Effector memory CD4-positive, alpha-beta T cell (primary cell): Measurements from ENCODE around the gene FSTL4.

ENCODE experiments used
- DNase-seq, 3 donors: peaks; one replicate each; pipeline ENCODE4 v3.0.0-alpha.2; 2020
- H3K27ac ChIP-seq: 2 replicates; pipeline ENCODE4 v1.7.0; 2013; ENCODE audit warnings: mild to moderate bottlenecking, low read length, moderate library complexity; ENCODE audit not compliant: insufficient read depth, poor library complexity, severe bottlenecking
- H3K27me3 ChIP-seq: replicated peaks from 2 replicates; pipeline ENCODE4 v1.7.0; 2013; ENCODE audit warnings: mild to moderate bottlenecking, low read length; ENCODE audit not compliant: insufficient read depth, control insufficient read depth, poor library complexity, severe bottlenecking
- H3K36me3 ChIP-seq: 2 replicates; pipeline ENCODE4 v1.7.0; 2013; ENCODE audit warnings: mild to moderate bottlenecking, low read length, moderate library complexity; ENCODE audit not compliant: control insufficient read depth, insufficient read depth
- H3K4me1 ChIP-seq: 2 replicates; pipeline ENCODE4 v1.7.0; 2013; ENCODE audit warnings: low read length, mild to moderate bottlenecking; ENCODE audit not compliant: control insufficient read depth, insufficient read depth, poor library complexity, severe bottlenecking
- H3K4me3 ChIP-seq: 2 replicates; pipeline ENCODE4 v1.7.0; 2013; ENCODE audit warnings: low read length, low read depth, mild to moderate bottlenecking; ENCODE audit not compliant: insufficient read depth, poor library complexity, severe bottlenecking
- H3K9me3 ChIP-seq: 2 replicates; pipeline ENCODE4 v1.7.0; 2013; ENCODE audit warnings: mild to moderate bottlenecking, low read length, moderate library complexity; ENCODE audit not compliant: control insufficient read depth

FSTL4 gene

DNA sequence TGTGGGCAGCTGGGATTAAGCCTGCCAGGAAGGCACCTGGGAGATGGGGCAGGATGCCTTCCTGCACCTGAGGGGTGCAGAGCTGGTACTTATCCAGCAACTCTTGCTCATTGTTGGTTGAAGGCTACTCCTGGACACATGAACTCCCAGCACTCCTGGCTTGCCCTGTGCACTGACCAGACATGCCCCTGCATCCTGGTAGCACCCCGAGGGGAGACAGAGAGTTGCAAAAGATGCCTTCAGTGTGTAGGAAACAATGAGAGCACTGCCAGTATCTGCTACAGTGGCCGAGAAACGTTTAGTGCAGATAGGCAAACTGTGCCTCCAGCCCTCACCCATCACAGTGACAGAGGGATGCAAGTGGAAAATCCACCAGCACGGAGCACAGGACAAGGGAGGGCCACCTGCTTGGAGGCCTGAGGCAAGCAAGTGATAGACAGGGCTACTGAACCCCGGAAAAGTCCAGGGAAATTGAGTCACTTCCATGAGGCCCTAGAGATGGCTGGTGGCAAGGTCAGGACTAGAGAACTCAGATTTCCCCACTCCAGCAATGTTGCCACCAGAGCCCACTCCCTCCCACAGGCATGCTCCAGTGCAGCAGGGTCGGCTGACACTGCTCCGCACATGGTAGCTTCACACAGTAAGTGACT is 171.1 kb downstream of the FSTL4 start:
- Histone ChIP-seq H3K9me3 (no peaks in the 10 kb centered on the region), H3K27ac (no peak overlapping the region), H3K36me3 (no peaks in the 10 kb centered on the region), H3K27me3 (no peaks in the 10 kb centered on the region), H3K4me3 (no peak overlapping the region), H3K4me1 (no peaks in the 10 kb centered on the region)
- no peak for DNase-seq

DNA sequence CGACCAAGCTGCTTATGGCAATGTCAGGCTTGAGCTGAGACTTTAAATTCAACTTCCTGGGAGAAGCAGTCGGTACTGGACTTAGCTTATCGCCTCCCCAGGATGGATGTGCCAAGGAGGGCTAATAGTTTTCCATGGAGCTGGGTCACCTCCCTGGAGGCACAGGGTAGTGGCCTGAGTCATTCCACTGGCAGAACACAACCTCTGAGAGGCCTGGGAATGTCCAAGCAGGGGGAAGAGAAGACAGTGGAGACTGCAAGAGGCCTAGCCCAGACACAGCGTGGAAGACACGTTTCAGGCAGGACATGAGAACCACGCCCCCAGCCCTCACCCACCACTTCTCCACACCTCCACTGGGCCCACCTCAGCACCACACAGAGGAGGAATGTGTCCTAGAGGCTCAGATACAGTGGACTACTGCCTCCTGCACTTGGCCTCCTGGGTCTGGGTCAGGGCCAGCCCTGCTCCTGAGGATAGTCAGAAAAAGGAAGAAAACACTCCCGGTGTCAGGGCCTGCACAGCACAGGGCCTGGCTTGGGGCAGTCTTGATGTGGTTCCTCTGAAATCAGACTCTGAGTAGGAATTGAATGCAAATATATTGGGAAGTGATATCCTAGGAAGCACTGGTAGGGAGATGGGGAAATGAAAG is 171.8 kb downstream of the FSTL4 start:
- Histone ChIP-seq H3K4me3 (no peak overlapping the region), H3K36me3 (no peaks in the 10 kb centered on the region), H3K27ac (no peak overlapping the region), H3K4me1 (no peaks in the 10 kb centered on the region), H3K27me3 (no peaks in the 10 kb centered on the region), H3K9me3 (no peaks in the 10 kb centered on the region)
- DNase-seq, result no peak

DNA sequence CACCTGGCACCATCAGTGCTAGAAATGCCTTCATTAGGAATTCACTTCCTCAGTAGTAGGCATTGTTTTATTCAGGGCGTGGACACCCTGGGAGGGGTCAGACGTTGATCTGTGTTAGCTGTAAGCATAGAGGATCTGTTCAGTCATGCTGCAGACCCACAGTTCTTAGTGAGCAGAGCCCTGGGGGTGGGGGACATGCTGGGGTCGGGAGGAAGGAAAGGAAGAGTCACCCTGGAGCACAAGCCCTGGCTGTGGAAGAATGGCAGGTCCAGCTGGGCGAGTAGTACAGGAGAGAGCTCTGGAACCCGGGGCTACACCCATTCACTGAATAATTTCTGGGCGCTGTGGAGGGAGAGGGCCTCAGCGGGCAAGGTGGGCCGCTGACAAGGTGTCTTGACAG is 172.5 kb downstream of the FSTL4 start:
- H3K27ac ChIP-seq, result no peak overlapping the region

DNA sequence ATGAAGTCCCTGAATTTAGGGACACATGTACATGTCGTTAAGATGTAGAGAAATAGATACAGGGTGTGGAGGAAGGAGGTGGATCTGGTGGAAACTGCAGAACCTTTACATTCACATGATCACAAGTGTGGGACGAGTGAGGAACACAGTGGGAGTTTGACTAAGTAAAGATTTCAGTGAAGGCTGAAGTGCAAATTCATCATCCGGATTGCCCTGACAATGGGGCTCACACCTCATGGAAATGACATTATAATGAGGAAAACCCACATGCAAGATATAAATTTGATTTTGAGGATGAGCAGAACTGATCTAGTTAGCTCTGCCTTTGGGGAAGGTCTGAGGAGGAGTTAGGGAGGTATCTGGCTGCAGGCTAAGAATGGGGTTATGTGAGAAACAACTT is 173.9 kb downstream of the FSTL4 start:
- Histone ChIP-seq H3K9me3 (no peaks in the 10 kb centered on the region), H3K4me3 (no peak overlapping the region), H3K27ac (no peak overlapping the region), H3K36me3 (no peaks in the 10 kb centered on the region), H3K4me1 (no peaks in the 10 kb centered on the region), H3K27me3 (no peaks in the 10 kb centered on the region)
- DNase-seq, result no peak

More for the DNA sequence above, 172.5 kb downstream of the FSTL4 start:
- no peaks in the 10 kb centered on the region for H3K27me3 ChIP-seq
- no peaks in the 10 kb centered on the region for H3K4me1 ChIP-seq
- no peaks in the 10 kb centered on the region for H3K36me3 ChIP-seq
- DNase-seq, result no peak
- no peaks in the 10 kb centered on the region for H3K9me3 ChIP-seq
- H3K4me3 ChIP-seq, result no peak overlapping the region

DNA sequence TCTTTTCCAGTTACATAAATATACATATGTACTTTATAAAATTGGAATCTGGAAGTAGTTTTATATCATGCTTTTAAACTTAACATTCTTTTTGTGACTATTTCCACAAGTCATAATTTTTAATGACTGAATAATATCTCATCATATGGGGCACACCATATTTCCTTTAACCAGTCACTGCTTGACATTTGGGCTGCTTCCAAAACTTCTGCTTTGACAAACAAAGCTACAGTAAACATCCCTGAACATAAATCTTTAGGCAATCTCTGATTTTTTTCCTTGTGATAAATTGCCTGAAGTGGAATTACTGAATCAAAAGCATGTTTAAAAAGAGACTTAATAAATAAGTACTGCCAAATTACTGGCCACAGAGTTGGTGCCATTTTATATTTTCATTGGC is 178.0 kb downstream of the FSTL4 start:
- DNase-seq, result no peak
- Histone ChIP-seq H3K27me3 (no peaks in the 10 kb centered on the region), H3K27ac (no peak overlapping the region), H3K9me3 (no peaks in the 10 kb centered on the region), H3K36me3 (no peaks in the 10 kb centered on the region), H3K4me1 (no peaks in the 10 kb centered on the region), H3K4me3 (no peak overlapping the region)

GRCh38 chr5:133433641-133434040 is 178.7 kb downstream of the FSTL4 start:
- Histone ChIP-seq H3K27ac (no peak overlapping the region), H3K4me1 (no peaks in the 10 kb centered on the region), H3K4me3 (no peak overlapping the region), H3K27me3 (no peaks in the 10 kb centered on the region), H3K9me3 (no peaks in the 10 kb centered on the region), H3K36me3 (no peaks in the 10 kb centered on the region)
- DNase-seq, result no peak

DNA sequence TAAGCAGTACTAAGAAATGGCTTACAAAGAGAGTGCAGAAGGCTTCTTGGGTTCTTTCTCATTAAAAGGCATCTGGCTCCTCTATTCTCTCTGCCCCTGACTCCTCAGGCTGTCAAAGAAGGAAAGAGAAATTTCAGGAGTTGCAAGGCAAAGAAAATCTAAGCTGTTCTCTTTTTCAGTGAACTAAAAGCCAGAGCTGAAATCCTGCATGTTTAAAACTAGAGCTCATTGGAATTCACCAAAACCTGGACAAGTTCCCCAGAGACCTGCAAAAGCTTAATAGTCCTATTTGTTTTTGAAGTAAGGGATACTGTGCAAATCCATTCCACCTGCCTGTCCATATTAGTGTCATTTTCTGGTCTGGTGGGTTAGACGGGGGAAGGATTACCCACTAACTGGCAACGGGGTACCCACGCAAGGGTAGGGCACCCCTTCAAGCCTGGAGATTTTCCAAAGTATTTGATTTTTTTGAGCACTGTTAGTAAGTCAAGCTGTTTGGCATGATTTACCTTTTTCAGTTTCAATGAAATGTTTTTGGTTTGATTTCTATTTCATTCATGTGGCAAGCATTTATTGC is 179.3 kb downstream of the FSTL4 start:
- Histone ChIP-seq H3K27ac (no peak overlapping the region), H3K4me3 (no peak overlapping the region), H3K9me3 (no peaks in the 10 kb centered on the region), H3K36me3 (no peaks in the 10 kb centered on the region), H3K27me3 (no peaks in the 10 kb centered on the region), H3K4me1 (no peaks in the 10 kb centered on the region)
- DNase-seq, result no peak

- DNase-seq, result no peak
- Histone ChIP-seq H3K4me1 (no peaks in the 10 kb centered on the region), H3K36me3 (no peaks in the 10 kb centered on the region), H3K27ac (no peak overlapping the region), H3K9me3 (no peaks in the 10 kb centered on the region), H3K4me3 (no peak overlapping the region), H3K27me3 (no peaks in the 10 kb centered on the region)
Observed at GRCh38 chr5:133431326-133431865, 180.9 kb downstream of the FSTL4 start.

DNA sequence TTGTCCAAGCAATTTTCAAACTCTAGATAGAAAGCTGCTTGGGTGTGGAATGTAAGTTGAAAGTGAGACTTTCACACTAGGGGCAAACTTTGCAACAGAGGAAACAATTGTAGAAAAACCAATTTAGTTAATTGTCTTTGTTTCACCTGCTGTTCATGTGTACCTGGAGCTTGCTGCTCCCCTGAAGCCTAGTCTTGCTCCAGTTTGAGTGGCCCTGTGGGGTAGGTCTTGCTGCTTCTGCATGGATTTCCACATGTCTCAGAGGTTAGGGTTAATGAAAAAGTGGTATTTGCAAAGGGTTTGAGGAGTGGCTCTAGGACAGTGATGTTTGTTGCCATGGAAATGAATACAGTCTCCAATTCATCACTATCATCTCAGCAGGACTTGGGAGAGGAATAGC is 182.2 kb downstream of the FSTL4 start:
- H3K27ac ChIP-seq, result no peak overlapping the region
- no peak for DNase-seq
- no peaks in the 10 kb centered on the region for H3K9me3 ChIP-seq
- no peak overlapping the region for H3K4me3 ChIP-seq
- H3K4me1 ChIP-seq, result no peaks in the 10 kb centered on the region
- no peaks in the 10 kb centered on the region for H3K27me3 ChIP-seq
- H3K36me3 ChIP-seq, result no peaks in the 10 kb centered on the region

- no peak for DNase-seq
- no peak overlapping the region for H3K4me3 ChIP-seq
Observed at GRCh38 chr5:133429046-133429445, 183.3 kb downstream of the FSTL4 start.

More at GRCh38 chr5:133429046-133429445, 183.3 kb downstream of the FSTL4 start:
- no peak overlapping the region for H3K27ac ChIP-seq
- H3K9me3 ChIP-seq, result no peaks in the 10 kb centered on the region
- H3K4me1 ChIP-seq, result peaks cover 2% of the 10 kb centered on the region
- H3K27me3 ChIP-seq, result no peaks in the 10 kb centered on the region
- no peaks in the 10 kb centered on the region for H3K36me3 ChIP-seq
